K562 (cell line): ENCODE data around the gene BCAP31. TPM values are rescaled to one million over a fixed set of nuclear protein-coding genes. Genes with fewer than 3 reads are reported as not detected.

Experiments used
- ARHGAP35 ChIP-seq: fragments of 450-650 bp; IDR thresholded peaks from 2 replicates; pipeline ENCODE4 v1.6.1; 2018; ENCODE audit not compliant: partially characterized antibody
- CBX3 ChIP-seq, 2 experiments: IDR thresholded peaks; 1 replicate in 1 of 2; 2 replicates in 1 of 2; pipeline ENCODE4 v1.6.1; 2012; ENCODE audit warnings: inconsistent platforms in 2 of 2, low read length in 2 of 2, borderline replicate concordance in 1 of 2, control low read depth in 1 of 2
- CCNT2 ChIP-seq: IDR thresholded peaks from 2 replicates; pipeline ENCODE4 v1.6.1; 2011; ENCODE audit warnings: borderline replicate concordance, low read depth, mild to moderate bottlenecking, moderate library complexity, mixed read lengths, low read length; ENCODE audit not compliant: insufficient read length; ENCODE audit errors: extremely low read depth
- FOXK2 ChIP-seq, 2 experiments: fragments of 450-650 bp; IDR thresholded peaks in 1 of 2; conservative IDR thresholded peaks in 1 of 2; 2 replicates each; pipeline ENCODE4 v1.6.1; 2016; ENCODE audit warnings: low read depth in 2 of 2, mild to moderate bottlenecking in 1 of 2
- IRF2 ChIP-seq: sonication (generic); formaldehyde crosslinking; IDR thresholded peaks from 2 replicates; pipeline ENCODE4 v1.8.1; 2022; ENCODE audit warnings: mild to moderate bottlenecking, missing genetic modification reagents
- NCOR1 ChIP-seq: fragments of 450-650 bp; IDR thresholded peaks from 2 replicates; pipeline ENCODE4 v1.6.1; 2016; ENCODE audit warnings: mild to moderate bottlenecking, moderate library complexity
- NFIX ChIP-seq: fragments of 250-450 bp; sonication (Bioruptor Pico); IDR thresholded peaks from 2 replicates; pipeline ENCODE4 v1.4.0; 2020; ENCODE audit warnings: low read depth, mild to moderate bottlenecking, moderate library complexity
- POLR3G ChIP-seq: IDR thresholded peaks from 2 replicates; pipeline ENCODE4 v1.6.1; 2011; ENCODE audit not compliant: insufficient read length, insufficient replicate concordance; ENCODE audit errors: extremely low read depth
- RBFOX2 ChIP-seq: fragments of 200-400 bp; formaldehyde crosslinking; IDR thresholded peaks from 2 replicates; pipeline ENCODE4 v1.6.1; 2017; ENCODE audit warnings: low read depth, mild to moderate bottlenecking, low read length, moderate library complexity
- RBM14 ChIP-seq: fragments of 200-400 bp; formaldehyde crosslinking; IDR thresholded peaks from 2 replicates; pipeline ENCODE4 v1.6.1; 2018; ENCODE audit warnings: low read depth, mild to moderate bottlenecking, low read length, moderate library complexity, borderline replicate concordance; ENCODE audit not compliant: insufficient read depth
- RBM22 ChIP-seq: fragments of 200-400 bp; formaldehyde crosslinking; IDR thresholded peaks from 2 replicates; pipeline ENCODE4 v1.6.1; 2018; ENCODE audit warnings: low read length, low read depth; ENCODE audit not compliant: poor library complexity, severe bottlenecking
- TEAD4 ChIP-seq, 2 experiments: sonication (generic) in 1 of 2; formaldehyde crosslinking in 1 of 2; IDR thresholded peaks; 2 replicates each; pipeline versions ENCODE4 v1.6.1 to v1.8.0; 2012 to 2022; ENCODE audit warnings: borderline replicate concordance in 1 of 2, inconsistent platforms in 1 of 2, low read length in 1 of 2, mild to moderate bottlenecking in 1 of 2, missing genetic modification reagents in 1 of 2
- ZKSCAN1 ChIP-seq: fragments of 150-350 bp; IDR thresholded peaks from 2 replicates; pipeline ENCODE4 v1.6.1; 2016; ENCODE audit warnings: low read depth, low read length
- ZNF146 ChIP-seq: IDR thresholded peaks from one replicate; pipeline ENCODE4 v1.6.1; 2018; ENCODE audit warnings: missing compliant biosample characterization; ENCODE audit not compliant: unreplicated experiment
- ZNF347 ChIP-seq: fragments of 450-650 bp; formaldehyde crosslinking; IDR thresholded peaks from 2 replicates; pipeline ENCODE4 v1.4.0; 2020; ENCODE audit warnings: low read depth, mild to moderate bottlenecking, moderate library complexity
- ZNF512 ChIP-seq: IDR thresholded peaks from 2 replicates; pipeline ENCODE4 v1.6.1; 2016; ENCODE audit warnings: missing genetic modification characterization, missing compliant biosample characterization
- polyA plus RNA-seq, 8 experiments: library from polyadenylated mRNA; depleted of rRNA in 4 of 8; stranded (reverse) in 5 of 8; unstranded in 3 of 8; fragments of >200 nt; fragmentation: Nextera tagmentation in 2 of 8; fragmentation: Illumina TruSeq in 1 of 8; extraction: Ambion mirVana in 2 of 8; extraction: Trizol in 1 of 8; gene quantifications; 2 replicates each; pipeline versions ENCODE4 v1.2.1 to v1.2.3, GENCODE V29; 2011 to 2014; ENCODE audit warnings: inconsistent platforms in 1 of 8, missing spikeins in 1 of 8
- total RNA-seq, 7 experiments: library from RNA; depleted of rRNA in 6 of 7; stranded (reverse); fragments of >200 nt in 6 of 7; fragmentation: Illumina TruSeq in 2 of 7; extraction: Trizol in 2 of 7; gene quantifications; 2 replicates each; pipeline versions ENCODE4 v1.2.1 to v1.2.3, GENCODE V29; 2011 to 2021; ENCODE audit warnings: low replicate concordance in 1 of 7
- TF ChIP-seq, protein P1 (sequence below): sonication (generic); formaldehyde crosslinking; IDR thresholded peaks from 2 replicates; pipeline ENCODE4 v1.8.0; 2022; ENCODE audit warnings: mild to moderate bottlenecking, missing genetic modification reagents

Gene BCAP31
- total and polyA plus RNA-seq, 9 of the 15 experiments (the other 6 are each of a cell fraction or from before 2014, with no cell fraction given): 156 to 683 (median 188) TPM

- TF ChIP-seq ZKSCAN1: no peak
- TF ChIP-seq RBM22: peak; percentile 43
- TF ChIP-seq NFIX (CRISPR knock-in tag): no peak
- peak; percentile 36 for TF ChIP-seq RBFOX2
- no peak for TF ChIP-seq IRF2 (CRISPR knock-in tag)
- TF ChIP-seq NCOR1: no peak
- no peak for TF ChIP-seq ZNF512
- no peak for TF ChIP-seq ZNF146 (CRISPR knock-in tag)
- TF ChIP-seq ZNF347 (CRISPR knock-in tag): no peak
- no peak for TF ChIP-seq TEAD4 (IDR thresholded peaks at IDR 0.05; ENCODE audit: low read length)
- no peak for TF ChIP-seq TEAD4 (CRISPR knock-in tag; IDR thresholded peaks at IDR 0.05; ENCODE audit: borderline replicate concordance)
- peak; percentile 18 for TF ChIP-seq CCNT2
- no peak for TF ChIP-seq POLR3G
- no peak for TF ChIP-seq FOXK2 (conservative IDR thresholded peaks at IDR 0.05 in 1 of 2, IDR thresholded peaks at IDR 0.05 in 1 of 2; ENCODE audit: low read depth in 2 of 2)
- no peak for TF ChIP-seq ARHGAP35
- no peak for TF ChIP-seq CBX3 (IDR thresholded peaks at IDR 0.05; ENCODE audit: borderline replicate concordance in 1 of 2, low read length in 2 of 2)
- TF ChIP-seq RBM14: no peak
- TF ChIP-seq, protein P1, sequence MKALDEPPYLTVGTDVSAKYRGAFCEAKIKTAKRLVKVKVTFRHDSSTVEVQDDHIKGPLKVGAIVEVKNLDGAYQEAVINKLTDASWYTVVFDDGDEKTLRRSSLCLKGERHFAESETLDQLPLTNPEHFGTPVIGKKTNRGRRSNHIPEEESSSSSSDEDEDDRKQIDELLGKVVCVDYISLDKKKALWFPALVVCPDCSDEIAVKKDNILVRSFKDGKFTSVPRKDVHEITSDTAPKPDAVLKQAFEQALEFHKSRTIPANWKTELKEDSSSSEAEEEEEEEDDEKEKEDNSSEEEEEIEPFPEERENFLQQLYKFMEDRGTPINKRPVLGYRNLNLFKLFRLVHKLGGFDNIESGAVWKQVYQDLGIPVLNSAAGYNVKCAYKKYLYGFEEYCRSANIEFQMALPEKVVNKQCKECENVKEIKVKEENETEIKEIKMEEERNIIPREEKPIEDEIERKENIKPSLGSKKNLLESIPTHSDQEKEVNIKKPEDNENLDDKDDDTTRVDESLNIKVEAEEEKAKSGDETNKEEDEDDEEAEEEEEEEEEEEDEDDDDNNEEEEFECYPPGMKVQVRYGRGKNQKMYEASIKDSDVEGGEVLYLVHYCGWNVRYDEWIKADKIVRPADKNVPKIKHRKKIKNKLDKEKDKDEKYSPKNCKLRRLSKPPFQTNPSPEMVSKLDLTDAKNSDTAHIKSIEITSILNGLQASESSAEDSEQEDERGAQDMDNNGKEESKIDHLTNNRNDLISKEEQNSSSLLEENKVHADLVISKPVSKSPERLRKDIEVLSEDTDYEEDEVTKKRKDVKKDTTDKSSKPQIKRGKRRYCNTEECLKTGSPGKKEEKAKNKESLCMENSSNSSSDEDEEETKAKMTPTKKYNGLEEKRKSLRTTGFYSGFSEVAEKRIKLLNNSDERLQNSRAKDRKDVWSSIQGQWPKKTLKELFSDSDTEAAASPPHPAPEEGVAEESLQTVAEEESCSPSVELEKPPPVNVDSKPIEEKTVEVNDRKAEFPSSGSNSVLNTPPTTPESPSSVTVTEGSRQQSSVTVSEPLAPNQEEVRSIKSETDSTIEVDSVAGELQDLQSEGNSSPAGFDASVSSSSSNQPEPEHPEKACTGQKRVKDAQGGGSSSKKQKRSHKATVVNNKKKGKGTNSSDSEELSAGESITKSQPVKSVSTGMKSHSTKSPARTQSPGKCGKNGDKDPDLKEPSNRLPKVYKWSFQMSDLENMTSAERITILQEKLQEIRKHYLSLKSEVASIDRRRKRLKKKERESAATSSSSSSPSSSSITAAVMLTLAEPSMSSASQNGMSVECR: no peak
Observed at GRCh38 chrX:153693216-153694086, 30.7 kb downstream of the BCAP31 start (continued).
